ENCODE measurements around the gene MORC2.
A peak's percentile ranks its signal among the peaks of the same experiment; 100 is the strongest.

DNA sequence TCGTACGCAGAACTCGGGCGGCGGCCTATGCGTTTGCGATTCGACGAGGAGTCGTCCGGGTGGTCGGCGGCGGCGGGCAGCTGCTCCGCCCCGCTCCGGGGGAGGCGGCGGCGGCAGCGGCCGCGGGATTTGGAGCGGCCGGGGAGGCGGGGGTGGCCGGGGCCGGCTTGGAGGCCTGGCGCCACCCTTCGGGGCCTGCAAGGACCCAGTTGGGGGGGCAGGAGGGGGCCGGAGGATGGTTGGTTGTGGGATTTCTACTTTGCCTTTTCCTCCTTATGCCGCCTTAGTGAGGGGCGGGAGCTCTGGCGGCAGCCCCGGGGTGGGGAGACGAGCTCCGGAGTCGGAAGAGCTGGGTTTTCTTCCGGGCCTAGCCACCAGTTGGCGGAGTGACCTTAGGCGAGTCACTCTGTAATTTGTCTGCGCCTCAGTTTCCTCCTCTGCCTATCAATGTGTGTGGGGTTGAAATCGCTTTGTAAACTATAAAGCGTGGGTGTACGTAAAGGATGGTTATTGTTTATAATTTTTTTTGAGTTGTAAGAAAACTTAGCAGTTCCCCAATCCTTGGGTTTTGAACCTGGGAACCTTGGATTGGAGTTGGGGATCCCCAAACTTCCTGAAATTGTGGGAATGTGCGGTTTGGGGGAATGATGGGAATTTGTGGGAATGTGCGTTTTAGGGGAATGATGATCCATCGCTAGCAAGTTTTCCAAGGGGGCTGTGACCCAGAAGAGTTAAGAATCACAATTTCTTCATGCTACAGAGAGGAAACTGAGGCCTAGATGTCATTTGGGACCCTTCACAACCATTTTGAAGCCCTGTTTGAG, 1.2 kb upstream of the MORC2 start:
- TF ChIP-seq CTCF (conservative IDR thresholded peaks at IDR 0.05; ENCODE audit: low read length) (peak; percentile 47; the same call in 1 of the 2 replicates), EZH2phosphoT487 (IDR thresholded peaks at IDR 0.05; ENCODE audit: borderline replicate concordance, low read depth, low read length) (no peak)
